Limb (tissue), 2 donors: ENCODE data around the gene PLA2G12A.
"Not testable (repeated sequence)": the region's sequence is repeated elsewhere in the genome, so short reads cannot be mapped to it uniquely, and the experiment has no call there.

Experiments
- DNase-seq, 2 donors: peaks; one replicate each; pipeline ENCODE4 v3.0.0-alpha.2; 2016; ENCODE audit errors: extremely low spot score in 2 of 2

The PLA2G12A gene

GRCh38 chr4:109678925-109679324, 50.9 kb downstream of the PLA2G12A start:
- not testable (repeated sequence) for DNase-seq

- not testable (repeated sequence) for DNase-seq
Observed at GRCh38 chr4:109678472-109678871, 51.4 kb downstream of the PLA2G12A start.

GRCh38 chr4:109676886-109677285, 53.0 kb downstream of the PLA2G12A start:
- no peak for DNase-seq

GRCh38 chr4:109675843-109676242, 54.0 kb downstream of the PLA2G12A start:
- no peak for DNase-seq

GRCh38 chr4:109675181-109675580, 54.7 kb downstream of the PLA2G12A start:
- no peak for DNase-seq

- no peak for DNase-seq
Observed at GRCh38 chr4:109673303-109673702, 56.6 kb downstream of the PLA2G12A start.

GRCh38 chr4:109672169-109672930, 57.5 kb downstream of the PLA2G12A start:
- DNase-seq = no peak

GRCh38 chr4:109671350-109671749, 58.5 kb downstream of the PLA2G12A start:
- no peak for DNase-seq

- DNase-seq = no peak
Observed at GRCh38 chr4:109665783-109666485, 63.9 kb downstream of the PLA2G12A start.

- no peak for DNase-seq
Observed at GRCh38 chr4:109662771-109663170, 67.1 kb downstream of the PLA2G12A start.

GRCh38 chr4:109662116-109662515, 67.8 kb downstream of the PLA2G12A start:
- DNase-seq = no peak
